ENCODE results near the gene GOLGA8N. TPM values are rescaled to one million over a fixed set of nuclear protein-coding genes. Genes with fewer than 3 reads are reported as not detected.

GOLGA8N gene
- total and polyA plus RNA-seq, 10 of the 15 experiments (the other 5 are each of a cell fraction or from before 2014, with no cell fraction given), result 0.02 to 0.33 (median 0.19) TPM

DNA sequence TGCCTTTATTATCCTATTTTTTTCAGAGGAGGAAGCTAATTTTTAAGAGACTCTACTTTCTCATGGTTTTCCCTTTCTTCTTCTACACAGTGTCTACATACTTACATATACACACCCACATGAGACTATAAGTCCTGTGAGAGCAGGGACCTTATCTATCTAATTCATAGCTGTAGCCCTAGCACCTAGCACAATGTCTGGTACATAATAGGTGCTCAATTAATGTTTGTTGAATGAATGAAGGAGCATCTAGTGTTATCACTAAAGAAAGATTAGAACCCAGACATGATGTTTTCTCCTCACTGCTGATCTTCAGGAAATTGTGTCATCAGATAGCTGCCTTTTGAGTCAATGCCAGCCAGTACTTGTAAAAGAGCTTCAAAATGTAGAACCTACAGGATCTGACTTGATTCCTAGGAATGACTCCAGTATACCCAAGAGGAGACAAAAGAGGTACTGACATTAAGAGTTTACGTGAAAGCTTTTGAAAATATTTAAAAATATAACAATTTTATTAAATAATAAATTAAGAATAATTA, 50.7 kb downstream of the GOLGA8N start (continued):
- TF ChIP-seq, protein P1, sequence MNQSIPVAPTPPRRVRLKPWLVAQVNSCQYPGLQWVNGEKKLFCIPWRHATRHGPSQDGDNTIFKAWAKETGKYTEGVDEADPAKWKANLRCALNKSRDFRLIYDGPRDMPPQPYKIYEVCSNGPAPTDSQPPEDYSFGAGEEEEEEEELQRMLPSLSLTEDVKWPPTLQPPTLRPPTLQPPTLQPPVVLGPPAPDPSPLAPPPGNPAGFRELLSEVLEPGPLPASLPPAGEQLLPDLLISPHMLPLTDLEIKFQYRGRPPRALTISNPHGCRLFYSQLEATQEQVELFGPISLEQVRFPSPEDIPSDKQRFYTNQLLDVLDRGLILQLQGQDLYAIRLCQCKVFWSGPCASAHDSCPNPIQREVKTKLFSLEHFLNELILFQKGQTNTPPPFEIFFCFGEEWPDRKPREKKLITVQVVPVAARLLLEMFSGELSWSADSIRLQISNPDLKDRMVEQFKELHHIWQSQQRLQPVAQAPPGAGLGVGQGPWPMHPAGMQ (IDR thresholded peaks at IDR 0.05; ENCODE audit: borderline replicate concordance), result no peak
- TF ChIP-seq KAT2A (conservative IDR thresholded peaks at IDR 0.05; ENCODE audit: control insufficient read depth, low read depth, low read length) (no peak), SIN3A (IDR thresholded peaks at IDR 0.05; ENCODE audit: low read depth, low read length) (no peak)
- TF ChIP-seq, protein P2, sequence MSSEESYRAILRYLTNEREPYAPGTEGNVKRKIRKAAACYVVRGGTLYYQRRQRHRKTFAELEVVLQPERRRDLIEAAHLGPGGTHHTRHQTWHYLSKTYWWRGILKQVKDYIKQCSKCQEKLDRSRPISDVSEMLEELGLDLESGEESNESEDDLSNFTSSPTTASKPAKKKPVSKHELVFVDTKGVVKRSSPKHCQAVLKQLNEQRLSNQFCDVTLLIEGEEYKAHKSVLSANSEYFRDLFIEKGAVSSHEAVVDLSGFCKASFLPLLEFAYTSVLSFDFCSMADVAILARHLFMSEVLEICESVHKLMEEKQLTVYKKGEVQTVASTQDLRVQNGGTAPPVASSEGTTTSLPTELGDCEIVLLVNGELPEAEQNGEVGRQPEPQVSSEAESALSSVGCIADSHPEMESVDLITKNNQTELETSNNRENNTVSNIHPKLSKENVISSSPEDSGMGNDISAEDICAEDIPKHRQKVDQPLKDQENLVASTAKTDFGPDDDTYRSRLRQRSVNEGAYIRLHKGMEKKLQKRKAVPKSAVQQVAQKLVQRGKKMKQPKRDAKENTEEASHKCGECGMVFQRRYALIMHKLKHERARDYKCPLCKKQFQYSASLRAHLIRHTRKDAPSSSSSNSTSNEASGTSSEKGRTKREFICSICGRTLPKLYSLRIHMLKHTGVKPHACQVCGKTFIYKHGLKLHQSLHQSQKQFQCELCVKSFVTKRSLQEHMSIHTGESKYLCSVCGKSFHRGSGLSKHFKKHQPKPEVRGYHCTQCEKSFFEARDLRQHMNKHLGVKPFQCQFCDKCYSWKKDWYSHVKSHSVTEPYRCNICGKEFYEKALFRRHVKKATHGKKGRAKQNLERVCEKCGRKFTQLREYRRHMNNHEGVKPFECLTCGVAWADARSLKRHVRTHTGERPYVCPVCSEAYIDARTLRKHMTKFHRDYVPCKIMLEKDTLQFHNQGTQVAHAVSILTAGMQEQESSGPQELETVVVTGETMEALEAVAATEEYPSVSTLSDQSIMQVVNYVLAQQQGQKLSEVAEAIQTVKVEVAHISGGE (CRISPR knock-in tag; IDR thresholded peaks at IDR 0.05), result no peak
- TF ChIP-seq, protein P3, sequence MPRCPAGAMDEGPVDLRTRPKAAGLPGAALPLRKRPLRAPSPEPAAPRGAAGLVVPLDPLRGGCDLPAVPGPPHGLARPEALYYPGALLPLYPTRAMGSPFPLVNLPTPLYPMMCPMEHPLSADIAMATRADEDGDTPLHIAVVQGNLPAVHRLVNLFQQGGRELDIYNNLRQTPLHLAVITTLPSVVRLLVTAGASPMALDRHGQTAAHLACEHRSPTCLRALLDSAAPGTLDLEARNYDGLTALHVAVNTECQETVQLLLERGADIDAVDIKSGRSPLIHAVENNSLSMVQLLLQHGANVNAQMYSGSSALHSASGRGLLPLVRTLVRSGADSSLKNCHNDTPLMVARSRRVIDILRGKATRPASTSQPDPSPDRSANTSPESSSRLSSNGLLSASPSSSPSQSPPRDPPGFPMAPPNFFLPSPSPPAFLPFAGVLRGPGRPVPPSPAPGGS (IDR thresholded peaks at IDR 0.05; ENCODE audit: borderline replicate concordance, insufficient read depth, low read depth, low read length, poor library complexity, severe bottlenecking), result no peak

DNA sequence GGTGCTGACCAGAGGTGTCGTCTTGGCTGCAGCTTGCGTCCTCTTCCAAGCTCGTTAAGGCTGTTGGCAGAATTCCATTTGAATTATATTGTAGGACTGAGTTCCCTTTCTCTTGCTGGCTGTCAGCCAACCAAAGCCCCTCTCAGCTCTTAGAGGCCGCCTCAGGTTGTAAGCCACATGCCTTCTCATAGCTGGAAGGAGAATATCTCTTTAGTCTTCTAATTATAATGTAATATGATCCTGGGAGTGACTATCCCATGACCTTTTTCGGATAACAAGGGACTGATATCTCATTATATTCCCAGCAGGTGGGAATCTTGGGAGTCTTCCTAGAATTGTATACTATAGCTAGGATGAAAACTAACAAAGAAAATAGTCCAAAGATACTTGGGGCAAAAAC, 53.0 kb downstream of the GOLGA8N start:
- no peak overlapping the region for H3K9ac ChIP-seq (ENCODE audit: control insufficient read depth, insufficient read depth, low read length)
- H4K20me1 ChIP-seq (ENCODE audit: control insufficient read depth, insufficient read depth), result no peaks in the 10 kb centered on the region
- H3K4me3 ChIP-seq, result no peak overlapping the region
- no TSS peak for BruUV-seq (replicated peaks)
- H2AFZ ChIP-seq (ENCODE audit: control insufficient read depth, low read depth, low read length), result no peak overlapping the region
- RAD21 ChIA-PET (ENCODE audit: unreplicated experiment), result no interaction called here
- 79% methylated on average over 5 of the region's 5 CpGs for WGBS (ENCODE audit: insufficient coverage, insufficient replicate concordance, low lambda C conversion rate, missing lambda C conversion rate)
- SMC1A ChIA-PET (ENCODE audit: uncharacterized antibody, unreplicated experiment), result no interaction called here
- no peak for FAIRE-seq
- POLR2A ChIA-PET, result no interaction called here
- no peaks in the 10 kb centered on the region for H3K27me3 ChIP-seq (replicated peaks in 1 of 2; ENCODE audit: control insufficient read depth in 2 of 2, insufficient read depth in 2 of 2, low read length in 1 of 2)
- H3K27ac ChIP-seq (ENCODE audit: control insufficient read depth, insufficient read depth), result no peak overlapping the region
- DNase-seq (ENCODE audit: low read depth, low spot score), result no peak
- ATAC-seq, result no peak
- H3K79me2 ChIP-seq (ENCODE audit: control insufficient read depth, insufficient read depth, low read length), result no peaks in the 10 kb centered on the region
- H3K36me3 ChIP-seq (ENCODE audit: control insufficient read depth in 2 of 2, insufficient read depth in 2 of 2, low read length in 1 of 2), result peaks cover 0 to 6% of the 10 kb centered on the region in 2 experiments; a peak in 1 of 4 replicates
- CTCF ChIA-PET, result no interaction called here
- no peaks in the 10 kb centered on the region for H3K4me1 ChIP-seq (ENCODE audit: control insufficient read depth, insufficient read depth, low read length)
- no peak overlapping the region for H3K4me2 ChIP-seq (ENCODE audit: control insufficient read depth, insufficient read depth)
- H3K9me3 ChIP-seq (replicated peaks; ENCODE audit: control insufficient read depth, insufficient read depth, low read length), result no peaks in the 10 kb centered on the region
- in situ Hi-C loops (cut with MboI), result no loop called here
- intact Hi-C loops (cut with micrococcal nuclease; ENCODE audit: unreplicated experiment), result no loop called here
- no peak for TF ChIP-seq HDAC2 (IDR thresholded peaks at IDR 0.05)
- TF ChIP-seq NR2C1 (IDR thresholded peaks at IDR 0.05), result no peak
- no peak for TF ChIP-seq SREBF2 (IDR thresholded peaks at IDR 0.05; ENCODE audit: low read length)
- no peak for TF ChIP-seq NFXL1 (IDR thresholded peaks at IDR 0.05; ENCODE audit: borderline replicate concordance)
- no peak for TF ChIP-seq ZSCAN29 (IDR thresholded peaks at IDR 0.05)
- TF ChIP-seq GABPA (IDR thresholded peaks at IDR 0.05; ENCODE audit: low read depth), result no peak
- TF ChIP-seq JUND (IDR thresholded peaks at IDR 0.05; ENCODE audit: low read depth, low read length), result no peak
- no peak for TF ChIP-seq EGR1 (IDR thresholded peaks at IDR 0.05; ENCODE audit: borderline replicate concordance in 1 of 2, low read depth in 2 of 2, low read length in 2 of 2)
- TF ChIP-seq, protein P4, sequence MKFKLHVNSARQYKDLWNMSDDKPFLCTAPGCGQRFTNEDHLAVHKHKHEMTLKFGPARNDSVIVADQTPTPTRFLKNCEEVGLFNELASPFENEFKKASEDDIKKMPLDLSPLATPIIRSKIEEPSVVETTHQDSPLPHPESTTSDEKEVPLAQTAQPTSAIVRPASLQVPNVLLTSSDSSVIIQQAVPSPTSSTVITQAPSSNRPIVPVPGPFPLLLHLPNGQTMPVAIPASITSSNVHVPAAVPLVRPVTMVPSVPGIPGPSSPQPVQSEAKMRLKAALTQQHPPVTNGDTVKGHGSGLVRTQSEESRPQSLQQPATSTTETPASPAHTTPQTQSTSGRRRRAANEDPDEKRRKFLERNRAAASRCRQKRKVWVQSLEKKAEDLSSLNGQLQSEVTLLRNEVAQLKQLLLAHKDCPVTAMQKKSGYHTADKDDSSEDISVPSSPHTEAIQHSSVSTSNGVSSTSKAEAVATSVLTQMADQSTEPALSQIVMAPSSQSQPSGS (IDR thresholded peaks at IDR 0.05; ENCODE audit: low read length), result no peak
- TF ChIP-seq FOXM1 (IDR thresholded peaks at IDR 0.05; ENCODE audit: low read depth, low read length), result no peak

All from GM12878 (cell line).